IMR-90 (cell line): ENCODE data around the gene ZFAND6.

Experiments used
- CHD1 ChIP-seq: IDR thresholded peaks from 2 replicates; pipeline ENCODE4 v1.6.1; 2012; ENCODE audit warnings: low read depth, low read length, improper control_type of control experiment
- FOS ChIP-seq: fragments of 150-350 bp; IDR thresholded peaks from 2 replicates; pipeline ENCODE4 v1.6.1; 2016; ENCODE audit warnings: low read depth, low read length
- MAFK ChIP-seq: IDR thresholded peaks from 2 replicates; pipeline ENCODE4 v1.6.1; 2012; ENCODE audit warnings: low read depth, low read length, improper control_type of control experiment
- MXI1 ChIP-seq: IDR thresholded peaks from 2 replicates; pipeline ENCODE4 v1.6.1; 2012; ENCODE audit warnings: low read depth, mild to moderate bottlenecking, low read length, moderate library complexity, borderline replicate concordance
- NFE2L2 ChIP-seq: fragments of 150-350 bp; IDR thresholded peaks from 2 replicates; pipeline ENCODE4 v1.6.1; 2016; ENCODE audit warnings: low read depth, mild to moderate bottlenecking, low read length
- POLR2A ChIP-seq: IDR thresholded peaks from 2 replicates; pipeline ENCODE4 v1.6.1; 2012; ENCODE audit warnings: mild to moderate bottlenecking, low read depth, low read length
- RAD21 ChIP-seq: IDR thresholded peaks from 2 replicates; pipeline ENCODE4 v1.6.1; 2012; ENCODE audit warnings: low read length, improper control_type of control experiment
- RFX5 ChIP-seq: IDR thresholded peaks from 2 replicates; pipeline ENCODE4 v1.8.0; 2012; ENCODE audit warnings: low read depth, mild to moderate bottlenecking, low read length, moderate library complexity
- SMC3 ChIP-seq: fragments of 150-350 bp; IDR thresholded peaks from 2 replicates; pipeline ENCODE4 v1.6.1; 2016; ENCODE audit warnings: low read depth, mild to moderate bottlenecking, antibody characterized with exemption, low read length, moderate library complexity
- TF ChIP-seq, protein P1 (sequence below): fragments of 150-350 bp; IDR thresholded peaks from 2 replicates; pipeline ENCODE4 v1.6.1; 2016; ENCODE audit warnings: low read depth, mild to moderate bottlenecking, low read length, moderate library complexity, borderline replicate concordance
- TF ChIP-seq, protein P2 (sequence below): conservative IDR thresholded peaks from 2 replicates; pipeline ENCODE4 v1.5.1; 2012; ENCODE audit warnings: mild to moderate bottlenecking, low read depth, low read length, improper control_type of control experiment
- TF ChIP-seq, protein P3 (sequence below): fragments of 150-350 bp; IDR thresholded peaks from 2 replicates; pipeline ENCODE4 v1.6.1; 2017; ENCODE audit warnings: mild to moderate bottlenecking, antibody characterized with exemption, low read length, low read depth

DNA sequence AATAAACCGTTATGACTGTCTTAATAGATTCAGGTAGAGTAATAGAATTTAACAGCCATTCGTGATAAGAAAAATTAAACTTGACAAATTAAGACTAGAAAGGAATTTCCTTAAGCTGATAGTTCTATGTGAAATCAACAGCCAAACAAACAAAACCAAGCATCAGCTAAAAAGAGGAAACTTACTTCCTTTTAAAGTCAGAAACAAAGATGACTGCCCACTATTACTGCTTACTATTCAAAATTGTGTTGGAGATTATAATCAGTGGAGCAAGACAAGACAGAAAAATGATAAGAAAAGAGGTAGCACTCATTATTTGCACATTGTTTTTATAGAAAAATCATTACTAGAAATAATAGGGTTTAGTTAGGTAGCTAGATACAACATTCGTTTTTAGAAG, 79.5 kb downstream of the ZFAND6 start:
- TF ChIP-seq, protein P1, sequence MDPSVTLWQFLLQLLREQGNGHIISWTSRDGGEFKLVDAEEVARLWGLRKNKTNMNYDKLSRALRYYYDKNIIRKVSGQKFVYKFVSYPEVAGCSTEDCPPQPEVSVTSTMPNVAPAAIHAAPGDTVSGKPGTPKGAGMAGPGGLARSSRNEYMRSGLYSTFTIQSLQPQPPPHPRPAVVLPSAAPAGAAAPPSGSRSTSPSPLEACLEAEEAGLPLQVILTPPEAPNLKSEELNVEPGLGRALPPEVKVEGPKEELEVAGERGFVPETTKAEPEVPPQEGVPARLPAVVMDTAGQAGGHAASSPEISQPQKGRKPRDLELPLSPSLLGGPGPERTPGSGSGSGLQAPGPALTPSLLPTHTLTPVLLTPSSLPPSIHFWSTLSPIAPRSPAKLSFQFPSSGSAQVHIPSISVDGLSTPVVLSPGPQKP: no peak
- TF ChIP-seq SMC3: no peak
- no peak for TF ChIP-seq CHD1
- TF ChIP-seq POLR2A: no peak
- TF ChIP-seq, protein P2, sequence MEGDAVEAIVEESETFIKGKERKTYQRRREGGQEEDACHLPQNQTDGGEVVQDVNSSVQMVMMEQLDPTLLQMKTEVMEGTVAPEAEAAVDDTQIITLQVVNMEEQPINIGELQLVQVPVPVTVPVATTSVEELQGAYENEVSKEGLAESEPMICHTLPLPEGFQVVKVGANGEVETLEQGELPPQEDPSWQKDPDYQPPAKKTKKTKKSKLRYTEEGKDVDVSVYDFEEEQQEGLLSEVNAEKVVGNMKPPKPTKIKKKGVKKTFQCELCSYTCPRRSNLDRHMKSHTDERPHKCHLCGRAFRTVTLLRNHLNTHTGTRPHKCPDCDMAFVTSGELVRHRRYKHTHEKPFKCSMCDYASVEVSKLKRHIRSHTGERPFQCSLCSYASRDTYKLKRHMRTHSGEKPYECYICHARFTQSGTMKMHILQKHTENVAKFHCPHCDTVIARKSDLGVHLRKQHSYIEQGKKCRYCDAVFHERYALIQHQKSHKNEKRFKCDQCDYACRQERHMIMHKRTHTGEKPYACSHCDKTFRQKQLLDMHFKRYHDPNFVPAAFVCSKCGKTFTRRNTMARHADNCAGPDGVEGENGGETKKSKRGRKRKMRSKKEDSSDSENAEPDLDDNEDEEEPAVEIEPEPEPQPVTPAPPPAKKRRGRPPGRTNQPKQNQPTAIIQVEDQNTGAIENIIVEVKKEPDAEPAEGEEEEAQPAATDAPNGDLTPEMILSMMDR: no peak
- TF ChIP-seq MXI1: no peak
- TF ChIP-seq, protein P3, sequence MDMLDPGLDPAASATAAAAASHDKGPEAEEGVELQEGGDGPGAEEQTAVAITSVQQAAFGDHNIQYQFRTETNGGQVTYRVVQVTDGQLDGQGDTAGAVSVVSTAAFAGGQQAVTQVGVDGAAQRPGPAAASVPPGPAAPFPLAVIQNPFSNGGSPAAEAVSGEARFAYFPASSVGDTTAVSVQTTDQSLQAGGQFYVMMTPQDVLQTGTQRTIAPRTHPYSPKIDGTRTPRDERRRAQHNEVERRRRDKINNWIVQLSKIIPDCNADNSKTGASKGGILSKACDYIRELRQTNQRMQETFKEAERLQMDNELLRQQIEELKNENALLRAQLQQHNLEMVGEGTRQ: no peak
- no peak for TF ChIP-seq RAD21
- no peak for TF ChIP-seq RFX5
- TF ChIP-seq NFE2L2: no peak
- no peak for TF ChIP-seq FOS
- TF ChIP-seq MAFK: no peak
